Lung (tissue), 12 donors: ENCODE measurements around the gene UEVLD. TPM values are rescaled to one million over a fixed set of nuclear protein-coding genes. Genes with fewer than 3 reads are reported as not detected.

Experiments
- ATAC-seq: fragments of 200-7000 bp; cut with Tn5 transposase; one replicate; pipeline ENCODE4 v1.9.1; 2020; ENCODE audit warnings: moderate number of reproducible peaks; ENCODE audit not compliant: insufficient read depth, low FRiP score
- DNase-seq, 3 donors: peaks; one replicate each; pipeline ENCODE4 v3.0.0-alpha.2; 2013 to 2017
- H3K27ac ChIP-seq, 2 donors: one replicate each; pipeline ENCODE4 v1.5.1; 2013; ENCODE audit warnings: mild to moderate bottlenecking in 2 of 2, moderate library complexity in 2 of 2, control low read depth in 1 of 2, inconsistent platforms in 1 of 2, low read depth in 1 of 2, low read length in 1 of 2
- H3K27me3 ChIP-seq, 3 donors: one replicate each; pipeline ENCODE4 v1.5.1; 2013; ENCODE audit warnings: low read length in 2 of 3; ENCODE audit not compliant: control insufficient read depth in 3 of 3, insufficient read depth in 3 of 3
- H3K36me3 ChIP-seq, 4 donors: one replicate each; pipeline ENCODE4 v1.5.1; 2013; ENCODE audit warnings: low read length in 4 of 4, mild to moderate bottlenecking in 1 of 4, moderate library complexity in 1 of 4; ENCODE audit not compliant: control insufficient read depth in 4 of 4, insufficient read depth in 4 of 4
- H3K4me1 ChIP-seq, 5 donors: one replicate each; pipeline ENCODE4 v1.5.1; 2013; ENCODE audit warnings: low read length in 5 of 5, mild to moderate bottlenecking in 2 of 5, moderate library complexity in 1 of 5; ENCODE audit not compliant: control insufficient read depth in 5 of 5, insufficient read depth in 5 of 5
- H3K4me3 ChIP-seq: one replicate; pipeline ENCODE4 v1.5.1; 2013; ENCODE audit warnings: mild to moderate bottlenecking, control low read depth, moderate library complexity
- H3K9ac ChIP-seq, 2 donors: one replicate each; pipeline ENCODE4 v1.5.1; 2013; ENCODE audit warnings: low read length in 2 of 2, control low read depth in 1 of 2; ENCODE audit not compliant: insufficient read depth in 1 of 2
- H3K9me3 ChIP-seq, 4 donors: one replicate each; pipeline ENCODE4 v1.5.1; 2013; ENCODE audit warnings: low read length in 3 of 4, mild to moderate bottlenecking in 1 of 4, moderate library complexity in 1 of 4; ENCODE audit not compliant: control insufficient read depth in 4 of 4, insufficient read depth in 3 of 4
- WGBS, 2 donors: extraction: QIAGEN DNeasy Blood & Tissue Kit; methylation state at CpG; one replicate each; pipeline ENCODE4 v1.1.7; 2013; 5-methylcytosine and 5-hydroxymethylcytosine counted together
- polyA plus RNA-seq, 2 donors: library from polyadenylated mRNA; stranded (reverse); fragments of 200-250 nt; gene quantifications; one replicate each; pipeline ENCODE4 v1.2.1, GENCODE V29; 2013
- total RNA-seq, 2 donors: library from RNA; depleted of rRNA in 1 of 2; stranded (reverse); fragments of >200 nt in 1 of 2; gene quantifications; one replicate each; pipeline ENCODE4 v1.2.1, GENCODE V29; 2014 to 2021
- TF ChIP-seq, protein P1 (sequence below): IDR thresholded peaks from 2 replicates; pipeline ENCODE4 v1.5.1; 2012; ENCODE audit warnings: mild to moderate bottlenecking; ENCODE audit errors: control extremely low read depth, extremely low read depth
- donor health status: control.
- donor health status: control.
- donor health status: Bipolar disorder and iron deficiency.
- donor health status: healthy.
- donor health status: DM: yes; HTN: yes; CAD: no.

Gene UEVLD
- total and polyA plus RNA-seq, 4 donors: 6.4 to 29.6 (median 15.8) TPM

DNA sequence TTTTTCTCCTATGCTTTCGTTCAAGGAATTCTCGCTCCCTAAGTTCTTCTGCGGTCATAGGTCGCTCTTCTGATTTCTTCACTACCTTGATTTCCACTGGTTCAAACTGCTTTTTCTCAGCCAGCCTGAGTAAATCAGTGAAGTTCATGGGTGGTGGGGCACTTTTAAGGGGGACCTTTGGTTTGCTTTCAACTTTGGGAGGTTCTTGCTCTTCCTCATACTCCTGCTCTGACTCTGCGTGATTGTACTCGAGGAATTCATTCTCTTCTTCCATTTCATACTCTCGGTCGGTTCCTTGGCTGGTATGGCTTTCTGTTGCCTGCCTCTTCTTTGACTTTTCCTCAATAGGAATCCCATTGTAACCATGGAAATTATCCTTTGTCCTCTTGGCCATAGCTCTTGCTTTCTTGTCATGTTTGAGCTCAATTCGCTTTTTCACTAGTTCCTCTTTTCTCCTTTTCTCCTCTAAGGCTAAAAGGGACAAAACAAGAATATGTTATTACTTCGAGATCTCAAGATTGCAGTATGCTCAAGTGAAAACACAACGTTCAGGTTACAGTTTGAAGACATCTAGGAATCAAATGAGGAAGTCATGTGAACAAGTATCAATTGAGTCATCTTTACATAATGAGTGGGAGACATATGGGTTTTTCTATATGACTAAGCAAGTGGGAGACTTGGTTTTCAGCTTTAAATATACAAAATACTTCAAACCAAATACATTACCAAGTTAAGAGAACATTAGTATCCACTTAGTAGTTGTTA is 27.3 kb upstream of the UEVLD start:
- Histone ChIP-seq H3K9ac (no peak overlapping the region), H3K27ac (no peak overlapping the region), H3K4me1 (peaks cover 0 to 17% (median 6%) of the 10 kb centered on the region in 5 donors), H3K9me3 (no peaks in the 10 kb centered on the region), H3K27me3 (no peaks in the 10 kb centered on the region), H3K4me3 (no peak overlapping the region), H3K36me3 (peaks cover 19 to 36% (median 27%) of the 10 kb centered on the region in 4 donors)
- ATAC-seq (no peak), DNase-seq (no peak)
- WGBS, 2 donors: 79 to 86% methylated on average over 11 of the region's 11 CpGs
- TF ChIP-seq, protein P1, sequence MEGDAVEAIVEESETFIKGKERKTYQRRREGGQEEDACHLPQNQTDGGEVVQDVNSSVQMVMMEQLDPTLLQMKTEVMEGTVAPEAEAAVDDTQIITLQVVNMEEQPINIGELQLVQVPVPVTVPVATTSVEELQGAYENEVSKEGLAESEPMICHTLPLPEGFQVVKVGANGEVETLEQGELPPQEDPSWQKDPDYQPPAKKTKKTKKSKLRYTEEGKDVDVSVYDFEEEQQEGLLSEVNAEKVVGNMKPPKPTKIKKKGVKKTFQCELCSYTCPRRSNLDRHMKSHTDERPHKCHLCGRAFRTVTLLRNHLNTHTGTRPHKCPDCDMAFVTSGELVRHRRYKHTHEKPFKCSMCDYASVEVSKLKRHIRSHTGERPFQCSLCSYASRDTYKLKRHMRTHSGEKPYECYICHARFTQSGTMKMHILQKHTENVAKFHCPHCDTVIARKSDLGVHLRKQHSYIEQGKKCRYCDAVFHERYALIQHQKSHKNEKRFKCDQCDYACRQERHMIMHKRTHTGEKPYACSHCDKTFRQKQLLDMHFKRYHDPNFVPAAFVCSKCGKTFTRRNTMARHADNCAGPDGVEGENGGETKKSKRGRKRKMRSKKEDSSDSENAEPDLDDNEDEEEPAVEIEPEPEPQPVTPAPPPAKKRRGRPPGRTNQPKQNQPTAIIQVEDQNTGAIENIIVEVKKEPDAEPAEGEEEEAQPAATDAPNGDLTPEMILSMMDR: no peak

GRCh38 chr11:18614667-18615066 is 26.1 kb upstream of the UEVLD start:
- H3K4me1 ChIP-seq: peaks cover 0 to 17% (median 6%) of the 10 kb centered on the region in 5 donors
- peaks cover 20 to 41% (median 31%) of the 10 kb centered on the region in 4 donors for H3K36me3 ChIP-seq
- TF ChIP-seq, protein P1: no peak
- ATAC-seq: no peak
- no peaks in the 10 kb centered on the region for H3K27me3 ChIP-seq
- no peak overlapping the region for H3K9ac ChIP-seq
- H3K4me3 ChIP-seq: no peak overlapping the region
- H3K9me3 ChIP-seq: no peaks in the 10 kb centered on the region
- DNase-seq: no peak
- 95 to 97% methylated on average over 10 of the region's 10 CpGs for WGBS, 2 donors
- H3K27ac ChIP-seq: no peak overlapping the region

- TF ChIP-seq, protein P1: no peak
- H3K4me3 ChIP-seq: no peak overlapping the region
- peaks cover 22 to 45% (median 42%) of the 10 kb centered on the region in 4 donors for H3K36me3 ChIP-seq
- no peak for ATAC-seq
- no peak overlapping the region for H3K9ac ChIP-seq
- peaks cover 0 to 2% (median 0%) of the 10 kb centered on the region in 5 donors for H3K4me1 ChIP-seq
- H3K9me3 ChIP-seq: no peaks in the 10 kb centered on the region
- DNase-seq: no peak
- no peaks in the 10 kb centered on the region for H3K27me3 ChIP-seq
- no peak overlapping the region for H3K27ac ChIP-seq
- 88 to 90% methylated on average over 4 of the region's 4 CpGs for WGBS, 2 donors
Measured at GRCh38 chr11:18612394-18612793, 23.9 kb upstream of the UEVLD start.

DNA sequence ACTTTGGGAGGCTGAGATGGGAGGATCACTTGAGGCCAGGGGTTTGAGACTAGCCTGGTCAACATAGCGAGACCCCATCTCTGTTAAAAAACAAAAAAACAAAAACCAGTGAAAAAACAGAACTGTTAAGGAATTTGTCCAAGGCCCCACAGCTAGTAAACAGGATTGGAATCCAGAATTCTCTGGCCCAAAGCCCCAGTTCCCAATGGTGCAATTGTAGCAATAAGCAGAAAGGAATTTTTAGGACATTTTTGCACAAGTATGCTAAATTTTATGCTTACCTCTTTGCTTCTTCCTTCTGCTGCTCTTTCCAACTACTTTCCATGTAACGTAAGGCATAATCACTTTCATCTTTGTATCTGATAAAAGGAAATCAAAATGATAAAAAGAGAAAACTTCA is 22.7 kb upstream of the UEVLD start:
- DNase-seq (no peak), ATAC-seq (no peak)
- H3K4me1 ChIP-seq: peaks cover 0 to 2% (median 0%) of the 10 kb centered on the region in 5 donors
- WGBS, 2 donors: 96% methylated on average over 2 of the region's 2 CpGs
- H3K27ac ChIP-seq: no peak overlapping the region
- TF ChIP-seq, protein P1: no peak
- H3K27me3 ChIP-seq: no peaks in the 10 kb centered on the region
- H3K36me3 ChIP-seq: peaks cover 25 to 46% (median 42%) of the 10 kb centered on the region in 4 donors
- H3K4me3 ChIP-seq: no peak overlapping the region
- no peaks in the 10 kb centered on the region for H3K9me3 ChIP-seq
- H3K9ac ChIP-seq: no peak overlapping the region
